ENCODE measurements around the gene POLN. TPM values are rescaled to one million over a fixed set of nuclear protein-coding genes. Genes with fewer than 3 reads are reported as not detected.

POLN gene
- total and polyA plus RNA-seq, 2 experiments from 2014 or later: 1.7 to 2.0 TPM

DNA sequence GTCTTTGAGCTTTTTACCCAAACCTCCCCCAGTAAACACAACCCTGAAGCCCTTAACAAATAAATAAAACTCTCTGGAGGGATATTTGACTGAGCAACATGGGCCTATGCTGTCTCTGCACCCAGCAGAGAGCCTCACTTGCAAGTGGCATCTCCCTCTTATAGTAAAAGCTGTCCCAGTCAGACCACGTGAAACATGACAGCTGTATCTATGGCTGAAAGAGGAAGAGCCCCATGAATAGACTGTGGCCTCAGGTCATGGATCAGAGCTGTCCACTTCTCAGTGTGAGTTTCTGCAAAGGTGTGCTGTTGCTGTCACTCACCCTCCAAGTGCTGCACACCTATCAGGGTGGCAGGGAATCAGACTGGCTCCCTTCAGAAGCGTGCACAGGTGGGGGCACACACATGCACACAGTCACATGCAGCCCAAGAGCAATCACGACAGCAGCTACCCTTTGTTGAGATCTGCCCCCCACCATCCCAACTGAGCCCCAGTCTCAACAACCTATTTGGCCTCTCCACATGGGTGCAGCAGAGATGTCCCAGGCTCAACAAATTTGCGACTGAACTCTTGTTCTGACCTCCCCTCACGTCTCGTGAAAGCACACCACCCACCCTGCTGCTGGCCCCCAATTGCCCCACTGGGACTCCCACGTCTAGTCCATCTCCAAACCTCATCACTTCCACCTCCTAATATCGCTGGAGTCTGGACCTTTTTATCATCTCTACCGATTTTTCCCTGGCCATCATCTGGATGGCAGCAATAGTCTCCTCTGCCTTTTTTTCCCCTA is 137.2 kb downstream of the POLN start:
- Histone ChIP-seq H3K27ac (no peak overlapping the region), H3K4me3 (no peak overlapping the region), H4K20me1 (ENCODE audit: insufficient read depth, poor library complexity, severe bottlenecking) (no peaks in the 10 kb centered on the region), H3K4me1 (ENCODE audit: insufficient read depth) (no peaks in the 10 kb centered on the region), H2AFZ (no peak overlapping the region), H3K27me3 (no peaks in the 10 kb centered on the region), H3K4me2 (no peak overlapping the region), H3K36me3 (replicated peaks; ENCODE audit: insufficient read depth, low read depth) (no peaks in the 10 kb centered on the region), H3K9me3 (ENCODE audit: low read depth) (no peaks in the 10 kb centered on the region), H3K9me2 (replicated peaks; ENCODE audit: insufficient read depth) (no peaks in the 10 kb centered on the region), H3K79me2 (no peaks in the 10 kb centered on the region)
- TF ChIP-seq, protein P1, sequence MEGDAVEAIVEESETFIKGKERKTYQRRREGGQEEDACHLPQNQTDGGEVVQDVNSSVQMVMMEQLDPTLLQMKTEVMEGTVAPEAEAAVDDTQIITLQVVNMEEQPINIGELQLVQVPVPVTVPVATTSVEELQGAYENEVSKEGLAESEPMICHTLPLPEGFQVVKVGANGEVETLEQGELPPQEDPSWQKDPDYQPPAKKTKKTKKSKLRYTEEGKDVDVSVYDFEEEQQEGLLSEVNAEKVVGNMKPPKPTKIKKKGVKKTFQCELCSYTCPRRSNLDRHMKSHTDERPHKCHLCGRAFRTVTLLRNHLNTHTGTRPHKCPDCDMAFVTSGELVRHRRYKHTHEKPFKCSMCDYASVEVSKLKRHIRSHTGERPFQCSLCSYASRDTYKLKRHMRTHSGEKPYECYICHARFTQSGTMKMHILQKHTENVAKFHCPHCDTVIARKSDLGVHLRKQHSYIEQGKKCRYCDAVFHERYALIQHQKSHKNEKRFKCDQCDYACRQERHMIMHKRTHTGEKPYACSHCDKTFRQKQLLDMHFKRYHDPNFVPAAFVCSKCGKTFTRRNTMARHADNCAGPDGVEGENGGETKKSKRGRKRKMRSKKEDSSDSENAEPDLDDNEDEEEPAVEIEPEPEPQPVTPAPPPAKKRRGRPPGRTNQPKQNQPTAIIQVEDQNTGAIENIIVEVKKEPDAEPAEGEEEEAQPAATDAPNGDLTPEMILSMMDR (IDR thresholded peaks at IDR 0.05; ENCODE audit: poor library complexity): no peak
- no peak for TF ChIP-seq EZH2phosphoT487 (IDR thresholded peaks at IDR 0.05; ENCODE audit: low read depth, severe bottlenecking, unreplicated experiment)
- no peak for TF ChIP-seq EZH2 (IDR thresholded peaks at IDR 0.05; ENCODE audit: borderline replicate concordance)
- 74% methylated on average over 9 of the region's 9 CpGs for WGBS (ENCODE audit: low lambda C conversion rate, missing lambda C conversion rate)
- DNase-seq (ENCODE audit: low spot score): no peak

DNA sequence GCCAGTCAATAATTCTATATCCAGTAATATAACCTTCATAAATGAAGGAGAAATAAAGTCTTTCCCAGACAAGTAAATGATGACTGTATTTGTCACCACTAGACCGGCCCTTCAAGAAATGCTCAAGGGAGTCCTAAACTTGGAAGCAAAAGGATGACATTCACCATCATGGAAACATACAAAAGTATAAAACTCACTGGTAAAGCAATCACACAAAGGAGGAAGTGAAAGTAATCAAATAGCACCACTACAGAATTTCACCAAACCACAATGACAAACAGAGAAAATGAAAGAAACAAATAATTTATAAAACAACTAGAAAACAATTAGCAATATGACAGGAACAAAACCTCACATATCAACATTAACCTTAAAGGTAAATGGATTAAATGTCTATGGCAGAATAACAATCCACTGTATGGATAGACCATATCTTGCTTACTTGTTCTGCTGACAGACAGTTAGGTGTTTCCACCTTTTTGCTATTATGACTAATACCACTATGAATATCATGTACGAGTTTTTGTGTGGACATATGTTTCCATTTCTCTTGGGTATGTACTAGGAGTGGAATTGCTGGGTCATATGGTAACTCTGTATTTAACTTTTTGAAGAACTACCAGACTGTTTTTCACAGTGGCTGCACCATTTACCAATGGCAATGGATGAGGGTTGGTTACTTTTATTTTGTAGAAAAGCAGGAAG is 137.9 kb downstream of the POLN start:
- 91% methylated on average over 2 of the region's 2 CpGs for WGBS (ENCODE audit: low lambda C conversion rate, missing lambda C conversion rate)
- no peaks in the 10 kb centered on the region for H3K36me3 ChIP-seq (replicated peaks; ENCODE audit: insufficient read depth, low read depth)
- no peak overlapping the region for H3K4me2 ChIP-seq
- H3K4me3 ChIP-seq: no peak overlapping the region
- H3K4me1 ChIP-seq (ENCODE audit: insufficient read depth): no peaks in the 10 kb centered on the region
- no peak overlapping the region for H3K27ac ChIP-seq
- H4K20me1 ChIP-seq (ENCODE audit: insufficient read depth, poor library complexity, severe bottlenecking): no peaks in the 10 kb centered on the region
- H2AFZ ChIP-seq: no peak overlapping the region
- no peaks in the 10 kb centered on the region for H3K27me3 ChIP-seq
- H3K9me2 ChIP-seq (replicated peaks; ENCODE audit: insufficient read depth): no peaks in the 10 kb centered on the region
- H3K9me3 ChIP-seq (ENCODE audit: low read depth): no peaks in the 10 kb centered on the region
- H3K79me2 ChIP-seq: no peaks in the 10 kb centered on the region
- no peak for DNase-seq (ENCODE audit: low spot score)
- no peak for TF ChIP-seq EZH2 (IDR thresholded peaks at IDR 0.05; ENCODE audit: borderline replicate concordance)
- TF ChIP-seq, protein P1 (IDR thresholded peaks at IDR 0.05; ENCODE audit: poor library complexity): no peak
- TF ChIP-seq EZH2phosphoT487 (IDR thresholded peaks at IDR 0.05; ENCODE audit: low read depth, severe bottlenecking, unreplicated experiment): no peak

DNA sequence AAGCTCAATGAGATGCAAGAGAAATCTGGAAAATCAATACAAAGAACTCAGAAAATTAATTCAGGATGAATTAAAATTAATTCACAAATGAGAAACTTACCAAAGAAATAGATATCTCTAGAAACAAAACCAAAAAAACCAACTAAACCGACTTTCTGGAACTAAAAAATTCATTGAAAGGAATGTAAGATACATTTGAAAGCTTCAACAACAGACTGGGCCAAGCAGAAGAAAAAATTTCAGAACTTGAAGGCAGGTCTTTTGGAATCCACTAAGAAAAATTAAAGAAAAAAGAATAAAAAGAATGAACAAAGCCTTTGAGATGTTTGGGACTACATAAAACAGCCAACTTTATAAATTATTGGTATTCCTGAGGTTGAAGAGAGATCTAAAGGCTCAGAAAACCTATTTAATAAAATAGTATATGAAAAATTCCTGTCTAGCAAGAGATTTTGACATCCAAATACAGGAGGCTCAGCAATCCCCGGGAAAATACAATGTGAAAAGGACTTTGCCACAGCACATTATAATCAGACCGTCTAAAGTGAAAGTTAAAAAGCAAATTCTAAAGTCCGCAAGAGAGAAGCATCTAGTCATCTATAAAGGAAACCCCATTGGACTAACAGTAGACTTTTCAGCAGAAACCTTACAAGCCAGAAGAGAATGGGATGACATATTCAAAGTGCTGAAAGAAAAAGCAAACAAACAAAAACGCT is 138.6 kb downstream of the POLN start:
- Histone ChIP-seq H3K27me3 (no peaks in the 10 kb centered on the region), H3K79me2 (no peaks in the 10 kb centered on the region), H3K36me3 (replicated peaks; ENCODE audit: insufficient read depth, low read depth) (no peaks in the 10 kb centered on the region), H3K4me2 (no peak overlapping the region), H3K9me3 (ENCODE audit: low read depth) (no peaks in the 10 kb centered on the region), H3K4me1 (ENCODE audit: insufficient read depth) (no peaks in the 10 kb centered on the region), H3K4me3 (no peak overlapping the region), H4K20me1 (ENCODE audit: insufficient read depth, poor library complexity, severe bottlenecking) (no peaks in the 10 kb centered on the region), H2AFZ (no peak overlapping the region), H3K9me2 (replicated peaks; ENCODE audit: insufficient read depth) (no peaks in the 10 kb centered on the region), H3K27ac (no peak overlapping the region)
- 84% methylated on average over 5 of the region's 5 CpGs for WGBS (ENCODE audit: low lambda C conversion rate, missing lambda C conversion rate)
- TF ChIP-seq, protein P1 (IDR thresholded peaks at IDR 0.05; ENCODE audit: poor library complexity): no peak
- no peak for TF ChIP-seq EZH2 (IDR thresholded peaks at IDR 0.05; ENCODE audit: borderline replicate concordance)
- no peak for TF ChIP-seq EZH2phosphoT487 (IDR thresholded peaks at IDR 0.05; ENCODE audit: low read depth, severe bottlenecking, unreplicated experiment)
- DNase-seq (ENCODE audit: low spot score): no peak
